ENCODE results near the gene COBL.

The COBL gene

DNA sequence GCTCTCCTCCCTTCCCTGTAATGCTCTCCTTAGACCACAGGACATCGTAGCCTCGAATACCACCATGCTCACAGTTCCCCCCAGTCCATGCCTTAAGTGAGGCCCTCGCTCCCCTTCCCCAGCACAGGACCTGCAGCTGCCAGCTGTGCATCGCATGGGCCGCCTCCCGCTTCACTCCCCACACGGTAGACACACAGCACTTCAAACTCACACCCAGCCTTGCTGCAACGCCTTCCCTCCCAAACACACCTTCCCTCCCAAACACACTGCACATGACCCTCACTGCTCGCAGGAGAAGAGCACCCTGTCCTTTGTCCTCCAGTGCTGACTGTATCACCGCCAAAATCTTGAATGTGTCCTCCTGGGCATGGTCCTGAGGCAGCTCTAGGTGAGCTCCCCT lies 42.6 kb downstream of the COBL start:
- DNase-seq (ENCODE audit: low read depth) = no peak

DNA sequence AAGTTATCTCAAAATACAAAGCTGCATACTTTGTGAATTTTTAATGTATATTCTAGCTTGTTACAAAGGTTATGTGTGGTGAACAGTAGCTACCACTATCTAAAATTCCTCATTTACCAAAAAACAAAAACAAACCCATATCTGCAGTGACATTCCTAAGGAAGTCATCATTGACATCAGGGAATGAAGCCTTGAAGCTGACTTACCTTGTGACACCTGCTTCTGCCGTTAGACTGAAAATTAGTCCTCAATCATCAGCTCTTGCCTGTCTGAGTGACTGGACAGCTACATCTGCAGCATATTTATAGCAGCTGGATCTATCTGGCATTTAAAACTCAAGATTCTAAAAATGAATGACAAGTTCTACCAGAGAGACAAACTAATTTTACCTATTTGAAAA lies 43.2 kb downstream of the COBL start:
- no peak for DNase-seq (ENCODE audit: low read depth)

DNA sequence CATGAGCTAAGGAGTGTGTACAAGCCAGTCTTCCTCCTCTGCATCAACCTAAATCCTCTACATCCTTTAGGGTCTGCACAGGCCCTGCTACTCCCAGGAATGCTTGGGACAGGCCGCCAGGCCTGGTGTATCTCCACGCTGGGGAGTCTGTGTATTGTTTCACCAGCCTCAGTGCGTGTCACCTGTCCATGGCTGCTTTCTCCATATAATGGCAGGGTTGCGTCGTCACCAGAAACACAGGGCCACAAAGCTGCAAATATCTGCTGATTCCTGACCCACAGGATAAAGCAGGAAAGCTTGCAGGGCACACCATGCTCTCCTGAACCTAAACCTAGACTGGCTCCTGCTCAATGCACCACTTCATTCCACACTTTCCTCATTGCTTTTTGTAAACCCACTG lies 45.6 kb downstream of the COBL start:
- no peak for DNase-seq (ENCODE audit: low read depth)

DNA sequence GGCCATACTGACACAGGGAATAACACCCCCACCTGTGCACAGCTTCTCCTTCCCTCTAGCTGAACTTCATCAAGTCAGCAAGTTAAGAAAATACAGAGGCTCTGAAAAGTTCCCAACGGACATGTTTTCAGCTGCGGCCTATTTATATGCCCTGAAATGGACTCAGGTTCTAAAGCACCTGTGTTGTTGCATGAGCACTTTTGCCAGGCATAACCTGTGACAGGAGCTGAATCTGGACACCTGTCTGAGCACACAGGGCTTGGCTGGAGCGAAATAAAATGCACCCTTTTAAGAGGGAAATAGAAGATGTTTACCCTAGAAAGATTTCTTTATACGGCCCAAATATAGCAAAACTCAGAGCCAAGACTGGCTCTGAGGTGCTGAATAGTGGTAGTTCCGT lies 46.7 kb downstream of the COBL start:
- DNase-seq (ENCODE audit: low read depth) = no peak

DNA sequence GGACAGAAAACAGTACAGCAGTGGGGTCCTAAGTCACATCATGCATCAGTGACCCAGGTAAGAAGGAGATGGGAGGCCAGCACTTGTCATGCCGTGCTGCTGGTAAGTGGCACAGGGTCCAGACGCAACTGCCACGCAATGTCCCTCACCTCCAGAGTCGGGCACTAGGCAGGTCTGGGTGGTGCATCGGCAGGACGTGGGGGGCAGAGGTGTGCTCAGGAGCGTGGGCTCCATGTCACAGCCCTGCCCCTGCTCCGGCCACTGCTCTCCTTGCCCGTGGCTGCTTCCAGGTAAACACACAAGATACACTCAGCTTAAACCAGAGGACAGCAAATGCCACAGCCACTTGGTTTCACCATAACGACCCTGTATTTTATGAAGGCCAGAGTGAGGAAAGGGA lies 47.3 kb downstream of the COBL start:
- no peak for DNase-seq (ENCODE audit: low read depth)

DNA sequence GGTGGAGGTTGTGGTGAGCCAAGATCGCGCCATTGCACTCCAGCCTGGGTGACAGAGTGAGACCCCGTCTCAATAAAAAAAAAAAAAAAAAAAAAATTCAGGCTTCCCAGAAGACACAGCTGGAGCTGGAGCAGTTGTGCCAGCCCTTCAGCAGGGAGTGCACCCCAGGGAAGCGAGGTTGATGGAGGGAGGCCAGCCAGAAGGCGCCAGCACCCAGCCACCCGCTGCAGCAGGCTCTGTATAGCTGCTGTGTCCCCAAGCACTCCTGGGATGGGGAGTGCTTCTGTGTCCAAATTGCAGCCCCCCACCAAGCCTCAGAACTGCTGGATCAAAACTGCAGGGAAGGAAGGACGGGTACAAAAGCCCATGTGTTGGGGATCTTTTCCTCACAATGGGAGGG lies 47.8 kb downstream of the COBL start:
- DNase-seq (ENCODE audit: low read depth) = no peak

DNA sequence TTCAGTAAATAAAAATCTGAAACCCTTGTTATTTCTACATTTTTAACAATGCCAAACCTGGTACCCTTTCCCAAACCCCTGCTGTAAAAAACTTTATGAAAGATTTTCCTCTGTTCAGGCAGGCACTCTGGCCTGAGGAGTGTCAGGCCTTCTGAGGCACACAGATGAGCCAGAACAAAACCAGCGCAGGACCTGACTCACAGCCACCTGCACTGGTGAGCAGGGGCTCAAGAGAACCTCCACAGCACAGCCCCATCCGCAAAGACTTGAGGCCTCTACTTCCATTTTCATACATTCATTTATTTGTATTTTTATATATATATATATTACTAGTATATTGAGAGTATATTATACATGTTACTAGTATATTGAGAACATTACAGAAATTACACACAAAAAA lies 49.4 kb downstream of the COBL start:
- DNase-seq (ENCODE audit: low read depth) = no peak

DNA sequence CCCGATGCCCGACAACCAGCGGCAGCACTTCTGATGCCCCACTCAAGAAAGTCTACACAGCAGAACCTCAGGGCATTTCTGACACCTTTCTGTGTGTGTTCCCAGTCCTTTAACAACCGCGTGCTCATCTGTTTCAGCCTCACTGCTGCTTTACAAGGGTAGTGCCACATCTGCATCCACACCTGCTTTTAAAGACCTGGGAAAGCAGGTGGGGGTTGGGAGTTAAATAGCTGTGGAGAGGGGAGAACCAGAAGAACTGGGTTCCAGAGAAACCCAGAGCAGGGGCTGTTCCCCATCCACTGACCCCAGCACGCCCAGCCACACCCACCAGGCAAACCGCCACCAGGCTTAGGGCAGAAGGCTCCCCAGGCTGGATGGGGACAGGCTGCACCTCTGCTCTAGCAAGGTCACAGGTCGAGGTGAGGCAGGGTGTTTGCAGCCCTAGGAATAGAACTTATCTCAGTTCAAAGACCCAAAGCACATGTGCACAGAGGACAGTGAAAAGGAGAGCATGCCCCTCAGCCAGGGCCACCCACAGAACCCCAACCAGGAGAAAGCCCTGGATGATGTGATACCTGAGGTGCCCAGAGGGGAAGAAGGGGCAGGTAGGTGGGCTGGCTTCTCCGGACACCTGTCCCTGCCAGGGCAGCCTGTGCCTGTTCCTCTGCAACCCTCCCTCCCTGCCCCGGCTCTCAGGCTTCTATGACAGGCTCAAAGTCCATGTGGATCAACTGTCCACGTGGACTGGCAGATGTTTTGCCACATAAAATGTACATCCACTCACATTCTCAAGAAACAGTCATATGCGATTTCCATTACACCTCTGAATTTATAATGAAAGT lies 51.3 kb downstream of the COBL start:
- DNase-seq (ENCODE audit: low read depth) = no peak

DNA sequence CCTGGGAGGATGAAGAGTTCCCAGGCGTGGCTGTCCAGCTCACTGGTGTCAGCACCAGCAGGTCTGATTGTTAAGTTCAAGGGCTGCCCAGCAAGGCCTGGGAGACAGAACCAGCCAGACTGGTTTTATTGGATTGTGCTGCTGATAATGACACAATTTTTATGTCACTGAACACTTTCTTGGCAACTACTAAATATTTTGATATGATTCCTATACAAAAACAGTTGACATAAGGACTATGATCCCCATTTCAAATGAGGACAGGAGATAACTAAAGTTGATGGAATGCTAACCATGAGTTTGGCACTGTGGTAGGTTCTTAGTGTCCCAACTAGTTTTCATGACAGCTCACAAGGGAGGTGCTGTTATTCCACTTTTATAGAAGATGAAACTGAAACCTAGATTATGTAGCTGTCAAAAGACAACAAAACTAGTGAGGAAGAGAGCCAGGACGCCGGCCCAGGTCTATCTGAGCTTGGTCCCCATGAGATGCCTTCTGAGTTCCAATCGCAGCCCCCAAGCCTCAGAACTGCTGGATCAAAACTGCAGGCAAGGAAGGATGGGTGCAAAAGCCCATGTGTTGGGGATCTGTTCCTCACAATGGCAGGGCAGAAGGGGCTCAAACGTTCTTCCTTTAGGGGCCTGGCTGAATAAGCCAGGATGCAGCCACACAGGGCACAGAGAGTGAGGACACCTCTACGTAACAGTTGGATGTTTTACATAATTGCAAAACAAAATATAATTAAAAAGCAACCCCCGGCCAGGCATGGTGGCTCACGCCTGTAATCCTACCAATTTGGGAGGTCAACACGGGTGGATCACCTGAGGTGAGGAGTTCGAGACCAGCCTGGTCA lies 52.8 kb downstream of the COBL start:
- no peak for DNase-seq (ENCODE audit: low read depth)

DNA sequence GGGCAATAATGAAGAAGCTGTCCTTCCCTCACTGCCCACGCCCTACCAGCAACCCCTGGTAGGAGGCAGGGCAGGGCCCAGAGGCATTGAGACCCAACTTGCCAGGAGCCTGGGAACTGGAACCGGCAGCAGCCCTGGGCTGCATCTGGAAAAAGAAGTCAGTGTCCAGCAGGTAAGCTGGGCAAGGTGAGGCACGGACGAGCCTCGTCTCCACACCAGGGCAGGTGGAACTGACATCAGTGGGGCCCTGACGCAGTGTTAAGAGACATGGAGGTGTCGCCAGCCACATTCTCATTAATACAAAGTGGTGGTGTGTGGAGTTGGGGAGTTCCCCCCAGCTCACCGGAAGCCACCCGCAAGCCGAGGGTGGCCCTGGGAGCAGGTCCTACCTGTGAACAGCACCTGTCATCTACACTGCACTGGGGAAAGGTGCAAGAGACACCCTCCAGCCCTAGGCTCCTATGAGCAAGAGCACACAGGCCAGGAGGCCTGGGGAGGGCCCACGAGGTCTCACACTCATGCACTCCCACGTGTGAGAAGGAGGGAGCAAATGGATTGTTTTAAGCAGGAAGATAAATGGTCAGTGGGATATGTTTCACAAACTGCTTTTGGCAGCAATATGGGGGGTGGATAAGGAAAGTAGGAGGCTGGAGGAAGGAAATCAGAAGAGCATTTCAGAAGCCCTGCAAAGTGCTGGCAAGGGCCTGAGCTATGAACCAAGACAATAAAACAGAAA lies 53.6 kb downstream of the COBL start:
- no peak for DNase-seq (ENCODE audit: low read depth)

DNA sequence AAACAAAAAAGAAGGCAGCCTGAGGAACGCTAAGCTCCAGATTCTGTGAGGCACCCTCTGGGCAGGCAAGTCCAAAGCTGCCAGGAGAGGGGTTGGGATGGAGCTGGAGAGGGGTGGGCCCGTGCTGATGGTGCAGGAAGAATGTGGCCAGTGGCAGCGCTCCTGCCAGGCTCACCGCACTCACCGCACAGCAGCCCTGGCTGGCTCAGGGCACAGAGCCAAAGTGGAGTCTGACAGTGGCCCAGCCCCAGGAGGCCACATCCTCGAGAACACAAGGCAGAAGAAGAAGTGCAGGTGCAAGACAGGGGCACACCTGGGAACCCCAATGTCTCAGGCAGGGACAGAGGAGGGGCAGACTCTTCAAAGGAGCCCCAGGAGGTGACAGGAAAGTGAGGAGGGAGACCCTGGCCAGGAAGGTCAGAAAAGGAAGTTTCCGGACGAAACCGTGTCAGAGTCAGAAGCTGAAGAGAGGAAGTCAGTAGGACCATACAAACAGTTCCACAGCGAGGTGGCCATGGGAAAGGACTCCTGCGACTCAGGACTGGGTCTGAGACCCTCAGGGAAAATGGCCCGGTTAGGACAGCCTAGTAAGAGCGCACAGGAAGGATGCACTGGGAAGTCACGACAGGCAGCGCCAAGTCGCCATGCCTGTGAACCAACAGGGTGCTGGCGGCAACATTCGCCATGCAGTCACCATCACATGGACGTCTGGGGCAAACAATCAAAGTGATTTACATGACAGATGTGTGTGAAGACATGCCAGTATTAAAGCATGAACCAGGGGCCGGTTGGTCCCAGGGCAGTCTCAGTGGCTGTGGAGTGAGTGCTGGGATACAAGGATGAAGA lies 54.4 kb downstream of the COBL start:
- no peak for DNase-seq (ENCODE audit: low read depth)

DNA sequence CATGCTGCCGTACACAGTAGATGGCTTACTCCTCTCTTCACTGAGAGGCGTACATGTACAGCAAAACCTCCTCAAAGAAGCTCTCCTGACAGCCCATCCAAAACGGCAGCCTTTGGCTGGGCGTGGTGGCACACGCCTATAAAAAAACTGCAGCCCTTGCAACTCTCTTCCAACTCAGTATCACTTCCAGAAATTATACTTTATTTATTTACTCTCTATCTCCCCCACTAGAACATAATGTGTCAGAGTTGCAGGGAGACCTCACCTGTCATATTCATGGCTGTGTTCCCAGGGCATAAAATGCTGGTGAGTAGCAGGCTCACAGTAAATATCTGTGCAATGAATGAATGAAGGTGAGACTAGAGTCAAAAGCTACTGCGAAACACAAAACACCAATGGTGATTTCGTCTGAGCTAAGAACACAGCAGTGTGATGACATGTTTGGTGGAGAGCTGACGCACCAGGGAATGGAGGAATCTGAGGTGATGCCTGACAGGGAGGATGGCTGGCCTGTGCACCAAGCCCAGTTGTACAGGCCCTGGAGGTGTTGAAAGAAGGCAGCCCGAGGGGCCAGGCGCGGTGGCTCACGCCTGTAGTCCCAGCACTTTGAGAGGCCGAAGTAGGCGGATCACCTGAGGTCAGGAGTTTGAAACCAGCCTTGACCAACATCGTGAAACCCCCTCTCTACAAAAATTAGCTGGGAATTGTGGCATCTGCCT lies 55.3 kb downstream of the COBL start:
- DNase-seq (ENCODE audit: low read depth) = no peak

DNA sequence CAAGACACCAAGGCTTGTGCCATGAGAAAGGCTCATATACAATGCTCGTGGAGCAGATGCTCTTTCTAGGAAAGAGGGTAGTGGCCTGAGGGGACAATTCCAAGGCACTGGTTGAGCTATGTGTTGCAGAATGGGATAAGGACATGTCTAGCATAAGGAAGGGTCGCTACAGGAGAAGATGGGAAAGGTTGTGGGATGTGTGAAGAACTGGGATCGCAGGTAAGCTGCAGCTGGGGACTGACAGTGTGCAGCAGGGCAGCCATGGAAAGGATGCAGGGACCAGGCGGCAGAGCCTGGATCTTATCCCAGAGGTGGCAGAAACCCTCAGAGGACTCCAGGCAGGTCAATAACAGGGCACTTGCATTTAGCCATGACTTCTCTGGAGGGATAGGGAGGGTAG lies 56.1 kb downstream of the COBL start:
- no peak for DNase-seq (ENCODE audit: low read depth)

DNA sequence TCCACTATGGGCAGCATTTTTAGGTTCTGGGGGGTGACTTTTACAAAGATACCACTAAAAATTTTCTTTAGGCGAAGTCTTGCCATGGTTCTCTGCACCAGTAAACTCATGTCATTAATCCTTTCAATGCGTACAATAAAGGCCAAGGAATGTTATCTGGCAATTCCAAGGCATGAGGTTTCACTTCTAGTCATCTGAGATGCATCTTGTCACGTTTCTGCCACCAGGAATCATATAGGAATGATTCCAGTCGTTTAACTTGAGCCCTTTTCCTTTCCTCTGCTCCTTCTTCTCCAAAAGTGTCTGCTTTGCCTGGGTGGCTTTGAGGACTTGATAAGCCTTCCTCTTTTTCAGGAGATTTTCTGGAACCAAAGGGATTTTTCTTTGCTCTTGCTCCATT lies 56.8 kb downstream of the COBL start:
- no peak for DNase-seq (ENCODE audit: low read depth)

DNA sequence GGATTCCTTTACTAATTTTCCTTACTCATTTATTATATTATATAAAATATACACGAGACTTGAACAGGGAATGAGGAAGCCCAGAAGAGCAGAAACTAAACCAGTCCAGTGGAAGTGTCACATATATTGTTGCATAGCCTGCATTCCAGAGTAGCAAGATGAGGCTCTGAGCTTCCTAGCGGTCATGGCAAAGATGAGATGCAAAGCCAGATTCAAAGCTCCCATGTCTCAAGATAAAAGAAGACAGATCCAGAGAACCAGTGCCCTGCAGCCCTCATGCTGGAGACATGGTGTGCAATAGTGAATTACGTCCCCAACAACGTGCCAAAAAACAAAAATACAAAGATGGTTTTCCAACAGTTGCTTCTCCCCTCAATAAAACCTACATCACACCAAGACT lies 59.7 kb downstream of the COBL start:
- no peak for DNase-seq (ENCODE audit: low read depth)

DNA sequence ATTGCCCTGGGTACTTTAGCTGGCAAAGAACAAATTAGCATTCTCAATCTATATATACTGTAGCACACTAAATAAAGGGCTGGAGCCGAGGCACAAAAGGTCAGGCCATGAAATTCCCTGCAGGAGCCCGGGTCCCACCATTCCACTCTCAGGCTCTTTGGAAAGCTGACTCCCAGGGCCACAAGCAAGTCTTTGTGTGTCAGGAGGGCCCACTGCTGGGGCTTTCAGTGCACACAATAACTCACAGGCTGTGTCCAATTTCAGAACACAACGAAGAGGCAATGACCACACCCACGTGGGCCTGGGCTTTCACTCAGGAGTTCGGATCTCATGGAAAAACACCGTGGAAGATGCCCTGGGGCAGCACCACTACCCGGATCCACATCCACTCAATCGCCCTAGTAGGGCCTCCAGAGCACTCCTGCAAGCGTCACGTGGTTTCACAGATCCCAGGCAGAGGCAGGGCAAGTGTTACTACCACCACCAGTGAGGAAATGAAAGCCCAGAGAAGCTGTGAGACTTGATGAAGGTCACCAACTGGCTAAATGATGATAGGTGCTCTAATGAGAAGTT lies 60.3 kb downstream of the COBL start:
- no peak for DNase-seq (ENCODE audit: low read depth)

DNA sequence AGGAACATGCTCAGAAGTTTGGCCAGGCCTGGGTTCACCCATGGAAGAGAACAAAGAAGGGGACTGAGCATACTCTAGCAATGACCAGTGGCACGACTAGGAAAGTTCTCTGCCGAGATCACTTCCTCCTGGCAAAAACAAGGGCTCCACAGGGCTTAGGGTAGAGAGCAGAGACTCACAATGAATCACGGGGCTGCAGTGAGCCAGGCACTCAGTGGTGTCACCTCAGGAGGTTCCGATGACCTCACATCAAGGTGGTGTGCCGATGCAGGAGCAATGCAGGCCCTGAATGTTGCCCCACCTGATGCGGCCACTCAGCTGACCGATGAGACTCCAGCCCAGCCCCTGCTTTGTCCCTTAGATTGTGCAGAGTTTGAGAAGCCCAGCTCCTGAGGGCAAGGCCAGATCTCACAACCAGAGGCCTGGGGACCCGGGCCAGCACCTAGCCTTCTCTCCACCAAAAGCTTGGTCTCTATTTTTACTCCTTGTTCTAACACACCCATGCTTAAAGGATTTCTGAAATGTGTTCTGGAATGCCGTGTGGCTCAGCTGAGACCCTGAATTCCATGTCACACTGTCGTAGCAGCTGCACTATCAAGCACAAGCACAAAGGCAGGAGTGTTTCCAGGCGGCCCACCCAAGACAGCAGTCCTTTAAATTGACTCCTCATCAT lies 60.9 kb downstream of the COBL start:
- no peak for DNase-seq (ENCODE audit: low read depth)

DNA sequence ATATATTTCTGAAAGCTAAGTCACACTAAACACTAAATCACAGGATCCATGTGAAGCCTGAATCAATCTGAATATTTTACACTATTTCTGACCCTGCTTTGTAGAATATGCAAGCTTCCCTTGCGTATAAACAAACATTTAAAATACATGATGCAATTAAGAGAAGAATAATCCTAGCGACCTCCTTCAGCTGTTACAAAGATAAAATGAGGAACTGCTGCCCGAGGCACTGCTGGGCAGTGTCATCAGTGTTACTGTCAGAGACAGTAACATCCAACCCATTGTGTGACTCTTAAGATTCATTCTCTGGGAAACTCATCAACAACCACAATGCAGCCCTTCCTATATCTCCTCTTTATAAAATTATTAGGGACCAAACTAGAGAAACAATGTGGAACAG lies 61.6 kb downstream of the COBL start:
- DNase-seq (ENCODE audit: low read depth) = no peak

DNA sequence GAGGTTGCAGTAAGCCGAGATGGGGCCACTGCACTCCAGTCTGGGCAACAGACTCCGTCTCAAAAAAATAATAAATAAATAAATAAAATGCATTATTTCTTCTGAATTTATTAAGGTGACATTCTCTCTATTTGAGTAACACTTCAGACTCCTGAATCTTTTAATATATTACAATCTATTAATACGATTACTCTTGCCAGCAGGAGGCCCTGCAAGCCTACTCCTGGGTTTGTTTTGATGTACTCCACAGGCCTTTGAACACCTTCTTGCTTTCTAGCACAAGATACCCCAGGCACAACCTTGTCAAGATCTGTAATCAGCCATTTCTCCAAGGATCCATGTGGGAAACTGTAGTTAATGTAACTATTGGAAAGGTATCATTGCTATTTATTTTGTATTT lies 63.5 kb downstream of the COBL start:
- DNase-seq (ENCODE audit: low read depth) = no peak

DNA sequence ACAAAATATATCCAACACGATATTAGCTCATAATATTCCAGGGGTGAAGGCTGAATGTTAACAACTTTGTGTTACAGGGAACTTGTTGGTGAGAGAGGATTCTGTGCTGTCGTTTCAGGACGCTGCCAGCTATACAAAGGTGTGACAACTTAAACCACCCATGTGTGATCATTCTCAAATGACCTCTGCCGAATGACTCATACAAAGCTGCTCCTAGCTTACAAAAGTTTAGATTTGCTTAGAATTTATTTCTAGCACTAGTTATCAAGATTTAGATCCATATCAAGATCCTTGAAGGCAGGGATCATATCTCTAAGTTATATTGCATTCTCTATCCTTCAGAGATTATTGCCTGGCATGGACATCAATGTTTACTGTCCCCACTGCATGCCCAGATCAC lies 65.3 kb downstream of the COBL start:
- DNase-seq (ENCODE audit: low read depth) = no peak
